Measurements from ENCODE around the gene PDE4B.

Gene PDE4B

GRCh38 chr1:66372522-66373101, 579.9 kb downstream of the PDE4B start:
- DNase-seq, result no peak

- DNase-seq, result no peak
These were observed 580.5 kb downstream of the PDE4B start for GRCh38 chr1:66373157-66373591.

DNA sequence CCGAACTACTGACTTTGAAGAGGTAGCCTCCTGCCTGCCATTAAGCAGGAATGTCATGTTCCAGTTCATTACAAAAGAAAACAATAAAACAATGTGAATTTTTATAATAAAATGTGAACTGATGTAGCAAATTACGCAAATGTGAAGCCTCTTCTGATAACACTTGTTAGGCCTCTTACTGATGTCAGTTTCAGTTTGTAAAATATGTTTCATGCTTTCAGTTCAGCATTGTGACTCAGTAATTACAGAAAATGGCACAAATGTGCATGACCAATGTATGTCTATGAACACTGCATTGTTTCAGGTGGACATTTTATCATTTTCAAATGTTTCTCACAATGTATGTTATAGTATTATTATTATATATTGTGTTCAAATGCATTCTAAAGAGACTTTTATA, 581.5 kb downstream of the PDE4B start:
- no peak for DNase-seq

DNA sequence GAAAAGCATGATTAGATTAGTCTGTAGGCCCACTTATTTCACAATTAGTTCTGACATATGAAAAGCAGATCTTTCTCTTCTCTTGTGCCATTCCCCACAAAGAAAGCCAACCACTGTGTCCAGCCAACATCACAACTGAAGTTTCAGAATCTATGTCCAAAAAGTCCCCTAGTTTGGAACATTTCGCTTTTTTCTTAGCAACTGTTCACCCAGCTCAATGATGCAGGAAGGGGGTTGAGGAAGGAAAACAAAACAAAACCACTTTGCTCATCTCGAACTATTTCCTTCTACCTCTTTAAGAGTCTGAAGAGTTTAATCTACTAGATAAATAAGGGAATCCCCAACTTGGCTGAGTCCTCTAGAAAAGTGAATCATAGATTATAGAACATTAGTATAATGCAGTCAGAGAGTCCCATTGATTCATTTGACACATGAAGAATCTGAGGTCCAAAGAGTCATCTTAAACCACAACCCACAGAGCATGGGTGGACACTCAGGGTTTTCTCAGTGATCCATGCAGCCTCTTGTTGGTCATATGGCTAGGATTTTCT, 581.9 kb downstream of the PDE4B start:
- DNase-seq, result peak; percentile 63

DNA sequence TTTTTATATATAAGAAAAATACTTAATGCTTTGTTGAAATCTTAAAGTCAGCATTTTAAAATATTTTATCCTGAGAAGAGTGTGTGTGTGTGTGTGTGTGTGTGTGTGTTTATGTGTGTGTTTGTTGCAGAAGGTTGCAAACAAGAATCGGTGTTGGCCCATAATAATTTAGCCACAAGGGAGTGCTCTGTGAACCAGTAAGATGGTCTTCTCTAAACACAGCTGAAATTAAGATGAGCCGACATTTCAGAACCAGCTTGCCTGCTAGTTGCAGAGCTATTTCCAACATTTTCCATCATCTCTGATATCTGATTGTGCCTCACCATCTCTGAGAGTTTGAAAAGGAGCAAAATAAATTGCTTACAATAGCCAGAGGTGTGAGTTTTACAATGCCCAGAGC, 582.4 kb downstream of the PDE4B start:
- DNase-seq, result no peak

DNA sequence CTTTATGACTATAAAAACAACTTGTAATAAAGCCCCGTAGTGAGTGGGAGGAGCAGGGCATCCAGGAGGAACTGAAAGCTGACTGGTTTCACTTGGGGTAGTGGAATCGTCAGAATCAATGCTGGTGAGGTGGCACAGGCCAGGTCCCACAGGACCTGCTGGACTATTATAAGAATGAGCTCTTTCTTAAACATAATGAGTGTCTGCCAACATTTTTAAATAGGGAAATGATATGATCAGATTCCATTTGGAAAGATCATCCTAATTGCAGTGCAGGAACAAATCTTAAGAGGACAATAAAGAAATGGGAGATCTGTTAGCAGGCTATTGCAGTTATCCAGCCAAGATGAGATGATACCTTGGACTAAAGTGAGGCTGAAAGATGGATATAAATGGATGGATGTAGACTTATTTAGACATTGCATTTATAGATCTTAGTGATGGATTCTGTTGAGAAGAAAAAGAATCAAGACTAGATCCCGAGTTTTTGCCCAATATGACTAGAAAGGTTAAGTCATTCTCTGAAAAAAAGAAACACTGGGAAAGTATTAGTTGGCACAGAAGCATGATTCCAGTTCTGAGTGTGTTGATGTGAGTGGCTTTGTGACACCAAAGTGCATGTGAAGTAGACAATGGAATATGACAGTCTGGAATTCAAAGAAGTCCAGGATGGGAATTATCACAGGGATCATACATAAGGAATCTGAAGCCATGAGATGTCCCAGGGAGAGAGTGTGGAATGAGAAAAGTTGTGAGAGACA, 587.9 kb downstream of the PDE4B start:
- DNase-seq, result no peak

DNA sequence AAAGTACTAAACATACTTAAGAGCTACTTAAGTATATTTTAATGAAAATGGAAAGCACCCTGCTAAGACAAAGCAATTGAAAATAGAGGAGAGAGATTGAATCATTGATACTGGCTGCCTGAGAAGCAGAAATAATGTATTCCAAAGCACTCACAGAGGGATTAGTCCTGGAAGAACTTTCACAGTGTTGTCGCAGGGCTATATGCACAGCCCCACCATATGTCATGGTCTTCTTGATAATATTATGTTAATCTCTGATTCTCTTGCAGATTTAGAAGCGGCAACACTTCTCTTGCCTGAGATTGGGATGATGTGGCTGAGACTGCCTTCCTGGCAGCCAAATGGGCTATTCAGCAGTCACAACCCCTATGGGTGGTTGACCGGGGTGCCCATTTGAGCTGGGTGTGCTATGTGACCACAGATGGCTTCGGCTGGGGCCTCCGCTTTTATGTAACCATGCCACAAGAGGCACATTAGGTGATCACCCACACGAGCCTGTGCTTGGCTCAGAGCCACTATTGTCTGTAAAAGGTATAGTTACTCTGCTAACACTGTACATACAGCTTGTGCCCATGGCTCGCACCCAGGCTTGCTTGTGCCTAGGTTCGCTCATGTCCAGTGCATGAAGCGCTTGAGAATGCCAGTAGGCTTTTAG, 589.1 kb downstream of the PDE4B start:
- DNase-seq, result no peak

- DNase-seq, result no peak
These were observed 590.5 kb downstream of the PDE4B start for GRCh38 chr1:66383168-66383567.

GRCh38 chr1:66383611-66384010, 590.9 kb downstream of the PDE4B start:
- no peak for DNase-seq

- DNase-seq, result no peak
These were observed 591.7 kb downstream of the PDE4B start for GRCh38 chr1:66384258-66384921.

- no peak for DNase-seq
These were observed 594.0 kb downstream of the PDE4B start for GRCh38 chr1:66386712-66387111.

- no peak for DNase-seq
These were observed 596.2 kb downstream of the PDE4B start for GRCh38 chr1:66388913-66389312.

- DNase-seq, result no peak
These were observed 601.0 kb downstream of the PDE4B start for GRCh38 chr1:66393586-66394287.

DNA sequence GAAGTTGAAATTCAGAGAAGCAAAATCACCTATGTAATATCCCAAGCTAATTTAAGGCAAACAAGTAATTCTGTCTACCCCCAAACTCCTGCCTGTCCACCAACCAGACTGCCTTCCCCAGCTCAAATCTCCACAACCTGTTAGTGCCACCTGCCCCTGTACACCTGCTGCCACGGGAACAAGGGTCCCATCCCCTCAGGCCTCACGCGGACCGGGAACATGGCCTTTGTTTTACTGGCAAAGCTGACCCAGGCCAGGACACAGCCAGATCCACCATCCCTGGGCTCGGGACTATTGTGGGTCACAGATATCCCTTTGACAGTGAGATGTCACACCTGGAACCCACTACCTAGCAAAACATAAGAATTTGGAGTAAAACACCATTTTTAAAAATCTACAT, 601.9 kb downstream of the PDE4B start:
- DNase-seq, result no peak

DNA sequence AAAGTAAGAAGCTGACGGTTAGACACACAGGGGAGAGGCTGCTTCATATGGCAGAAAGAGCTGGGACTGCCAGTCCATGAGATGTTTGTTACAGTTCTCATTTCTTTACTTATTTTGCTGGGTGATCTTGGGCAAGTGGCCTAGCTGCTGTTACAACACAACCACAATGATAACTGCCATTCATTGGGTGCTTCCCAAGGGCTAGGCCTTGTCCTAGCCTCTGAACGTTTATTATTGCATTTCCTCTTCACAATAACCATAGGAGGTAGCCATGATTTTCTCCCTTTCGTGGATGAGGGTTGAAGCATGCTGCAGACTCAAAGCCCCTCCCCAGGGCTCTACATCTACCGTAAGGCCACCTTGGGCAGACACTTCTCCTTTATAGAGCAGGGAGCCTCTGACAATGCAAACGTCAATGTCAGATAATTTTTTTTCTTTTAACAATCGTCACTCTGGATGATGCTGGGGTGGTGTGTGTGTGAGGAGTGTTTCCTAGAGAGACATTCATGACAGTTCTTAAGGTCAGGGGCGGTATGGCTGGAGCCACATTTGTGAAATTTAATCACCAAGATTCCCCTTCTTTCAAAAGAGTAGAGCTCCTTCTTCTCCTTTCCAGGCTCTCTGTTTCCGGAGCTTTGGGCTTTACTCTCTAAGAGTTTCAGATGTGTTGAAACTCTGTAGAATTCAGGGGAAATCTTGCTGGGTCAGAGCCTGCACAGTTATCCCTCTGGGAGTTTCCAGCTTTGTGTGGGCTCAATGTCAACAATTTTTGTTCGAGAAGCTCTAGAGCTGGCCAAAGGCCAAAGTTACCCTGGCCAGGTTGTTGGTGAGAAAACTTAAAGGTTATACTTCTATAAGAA, 602.7 kb downstream of the PDE4B start:
- no peak for DNase-seq

GRCh38 chr1:66396212-66396890, 603.7 kb downstream of the PDE4B start:
- no peak for DNase-seq

- no peak for DNase-seq
These were observed 604.5 kb downstream of the PDE4B start for GRCh38 chr1:66397192-66397591.

GRCh38 chr1:66399888-66400529, 607.3 kb downstream of the PDE4B start:
- no peak for DNase-seq

- DNase-seq, result no peak
These were observed 608.0 kb downstream of the PDE4B start for GRCh38 chr1:66400660-66401059.

DNA sequence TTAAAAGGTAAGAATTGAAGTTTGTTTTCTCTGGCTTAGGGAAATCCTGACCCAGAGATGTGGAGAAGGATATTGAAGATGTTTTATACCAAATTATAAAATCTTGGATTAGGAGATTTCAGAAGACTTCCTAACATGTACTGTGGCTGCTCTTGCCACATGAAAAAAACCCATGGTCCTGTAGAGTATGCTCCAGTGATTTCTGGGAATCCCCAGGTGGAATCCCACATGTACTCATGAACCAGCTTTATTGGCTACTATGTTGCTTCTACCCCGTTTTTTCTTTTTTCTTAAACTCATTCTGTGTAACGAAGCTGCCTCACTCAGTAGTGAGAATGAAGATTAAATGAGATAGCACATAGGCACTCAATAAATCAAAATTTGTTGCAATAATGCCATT, 608.5 kb downstream of the PDE4B start:
- DNase-seq, result no peak

DNA sequence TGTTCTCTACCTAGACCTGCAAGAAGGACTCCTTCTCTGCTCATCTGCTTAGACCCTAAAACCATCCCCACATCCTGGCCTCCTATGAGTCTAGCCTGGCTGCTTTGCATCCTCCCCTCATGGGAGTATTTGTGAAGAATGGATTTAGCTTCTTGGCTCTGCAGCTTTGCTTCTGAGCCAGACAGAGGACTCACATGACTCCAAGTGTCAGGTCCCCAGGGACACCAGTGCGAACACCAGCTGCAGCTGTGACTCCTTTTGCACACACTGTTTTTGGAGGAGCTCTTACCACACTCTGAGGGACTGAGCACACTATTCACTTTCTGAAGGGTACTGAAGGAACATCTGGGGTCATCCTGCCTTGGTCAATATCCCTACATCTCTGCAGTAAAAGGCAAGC, 609.5 kb downstream of the PDE4B start:
- no peak for DNase-seq
